ENCODE results near the gene MTHFD1.

Gene MTHFD1

GRCh38 chr14:64394423-64394822, 6.3 kb downstream of the MTHFD1 start:
- no peak overlapping the region for H3K27ac ChIP-seq
- no peak for TF ChIP-seq CTCF (conservative IDR thresholded peaks at IDR 0.05)
- no peak for TF ChIP-seq ZFX (IDR thresholded peaks at IDR 0.05)

GRCh38 chr14:64394977-64395633, 7.0 kb downstream of the MTHFD1 start:
- TF ChIP-seq CTCF (conservative IDR thresholded peaks at IDR 0.05) (no peak), ZFX (IDR thresholded peaks at IDR 0.05) (no peak)
- H3K27ac ChIP-seq = no peak overlapping the region

DNA sequence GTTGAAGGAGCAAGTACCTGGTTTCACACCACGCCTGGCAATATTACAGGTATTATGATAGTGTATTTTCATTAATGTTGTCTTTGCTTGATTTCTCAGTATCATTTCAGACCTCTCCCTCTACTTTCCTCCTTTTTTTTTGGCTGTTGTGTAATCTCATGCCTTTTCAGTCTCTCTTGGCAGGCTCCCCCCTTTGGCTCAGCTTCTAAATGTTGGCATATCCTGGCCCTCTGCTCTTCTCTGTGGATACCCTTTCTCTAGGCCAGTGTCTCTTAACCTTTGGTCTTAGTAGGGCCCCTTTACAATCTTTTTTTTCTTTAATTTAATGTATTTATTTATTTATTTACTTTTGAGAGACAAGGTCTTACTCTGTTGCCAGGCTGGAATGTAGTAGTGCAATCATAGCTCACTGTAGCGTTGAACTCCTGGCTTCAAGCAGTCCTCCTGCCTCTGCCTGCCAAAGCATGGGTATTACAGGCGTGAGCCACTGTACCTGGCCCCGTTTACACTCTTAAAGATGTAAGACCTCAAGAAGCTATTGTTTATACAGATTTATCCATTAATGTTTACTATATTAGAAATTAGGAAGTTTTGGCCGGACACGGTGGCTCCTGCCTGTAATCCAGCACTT, 12.8 kb downstream of the MTHFD1 start:
- H3K27ac ChIP-seq = no peak overlapping the region
- TF ChIP-seq CTCF (conservative IDR thresholded peaks at IDR 0.05) (no peak), ZFX (IDR thresholded peaks at IDR 0.05) (no peak)

DNA sequence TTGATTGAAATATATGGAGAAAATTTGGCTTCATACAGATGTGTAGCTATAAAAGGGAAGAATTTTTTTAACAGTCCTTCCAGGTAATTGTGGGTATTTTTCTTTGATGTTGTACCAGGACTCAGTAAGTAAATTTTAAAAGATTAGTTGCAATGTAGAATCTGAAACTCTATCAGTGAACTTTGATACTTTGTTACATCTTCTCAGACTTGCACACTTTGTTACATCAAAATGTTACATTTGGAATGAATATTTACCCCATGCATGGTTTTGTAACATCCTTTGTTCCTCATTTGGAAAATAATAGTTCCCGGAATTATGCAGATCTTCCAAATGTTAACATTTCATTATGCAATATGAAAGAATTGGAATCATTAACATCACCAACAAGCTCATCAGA, 13.8 kb downstream of the MTHFD1 start:
- no peak for TF ChIP-seq CTCF (conservative IDR thresholded peaks at IDR 0.05)
- TF ChIP-seq ZFX (IDR thresholded peaks at IDR 0.05) = no peak
- H3K27ac ChIP-seq = no peak overlapping the region

GRCh38 chr14:64405295-64405694, 17.1 kb downstream of the MTHFD1 start:
- no peak overlapping the region for H3K27ac ChIP-seq
- TF ChIP-seq CTCF (conservative IDR thresholded peaks at IDR 0.05) (no peak), ZFX (IDR thresholded peaks at IDR 0.05) (no peak)

- TF ChIP-seq ZFX (IDR thresholded peaks at IDR 0.05) (no peak), CTCF (conservative IDR thresholded peaks at IDR 0.05) (no peak)
- no peak overlapping the region for H3K27ac ChIP-seq
Observed at GRCh38 chr14:64407329-64407728, 19.2 kb downstream of the MTHFD1 start.

- no peak for TF ChIP-seq ZFX (IDR thresholded peaks at IDR 0.05)
- no peak overlapping the region for H3K27ac ChIP-seq
Observed at GRCh38 chr14:64409126-64409920, 21.2 kb downstream of the MTHFD1 start.
